Activated CD4-positive, alpha-beta memory T cell treated with anti-CD3 and anti-CD28 coated beads, Interleukin-2, amount 10 ng/mL, durations not matched to agents 7 days and 5 days (primary cell): ENCODE measurements around the gene TAL1. TPM values are rescaled to one million over a fixed set of nuclear protein-coding genes. Genes with fewer than 3 reads are reported as not detected.

Experiments used
- CTCF ChIA-PET: fragments of 350-600 bp; sonication (Branson Sonifier 250); formaldehyde crosslinking; loops from one replicate; lab custom pipeline; 2021; ENCODE audit warnings: antibody characterized with exemption, inconsistent platforms; lab: Charles Lee
- POLR2A ChIA-PET: fragments of 350-600 bp; sonication (Branson Sonifier 250); formaldehyde crosslinking; loops from one replicate; lab custom pipeline; 2021; ENCODE audit warnings: antibody characterized with exemption; lab: Charles Lee
- DNase-seq: peaks from one replicate; pipeline ENCODE4 v3.0.0-alpha.2; 2020
- H3K27ac Mint-ChIP-seq: one replicate; pipeline ENCODE4 v1.8.0; 2021; ENCODE audit warnings: mild to moderate bottlenecking, mixed read lengths
- H3K27me3 Mint-ChIP-seq: one replicate; pipeline ENCODE4 v1.8.0; 2021; ENCODE audit warnings: mixed read lengths
- H3K36me3 Mint-ChIP-seq: one replicate; pipeline ENCODE4 v1.8.0; 2021; ENCODE audit warnings: low read depth, mixed read lengths
- H3K4me1 Mint-ChIP-seq: one replicate; pipeline ENCODE4 v1.8.0; 2021; ENCODE audit warnings: mixed read lengths
- H3K4me3 Mint-ChIP-seq: one replicate; pipeline ENCODE4 v1.8.0; 2021; ENCODE audit warnings: mild to moderate bottlenecking, mixed read lengths
- H3K9me3 Mint-ChIP-seq: one replicate; pipeline ENCODE4 v1.8.0; 2021; ENCODE audit warnings: mixed read lengths
- total RNA-seq, 2 experiments: library from RNA; stranded (reverse); gene quantifications; one replicate each; pipeline ENCODE4 v1.2.3, GENCODE V29; 2021

Gene TAL1
- total RNA-seq, 2 experiments from 2014 or later = not detected

DNA sequence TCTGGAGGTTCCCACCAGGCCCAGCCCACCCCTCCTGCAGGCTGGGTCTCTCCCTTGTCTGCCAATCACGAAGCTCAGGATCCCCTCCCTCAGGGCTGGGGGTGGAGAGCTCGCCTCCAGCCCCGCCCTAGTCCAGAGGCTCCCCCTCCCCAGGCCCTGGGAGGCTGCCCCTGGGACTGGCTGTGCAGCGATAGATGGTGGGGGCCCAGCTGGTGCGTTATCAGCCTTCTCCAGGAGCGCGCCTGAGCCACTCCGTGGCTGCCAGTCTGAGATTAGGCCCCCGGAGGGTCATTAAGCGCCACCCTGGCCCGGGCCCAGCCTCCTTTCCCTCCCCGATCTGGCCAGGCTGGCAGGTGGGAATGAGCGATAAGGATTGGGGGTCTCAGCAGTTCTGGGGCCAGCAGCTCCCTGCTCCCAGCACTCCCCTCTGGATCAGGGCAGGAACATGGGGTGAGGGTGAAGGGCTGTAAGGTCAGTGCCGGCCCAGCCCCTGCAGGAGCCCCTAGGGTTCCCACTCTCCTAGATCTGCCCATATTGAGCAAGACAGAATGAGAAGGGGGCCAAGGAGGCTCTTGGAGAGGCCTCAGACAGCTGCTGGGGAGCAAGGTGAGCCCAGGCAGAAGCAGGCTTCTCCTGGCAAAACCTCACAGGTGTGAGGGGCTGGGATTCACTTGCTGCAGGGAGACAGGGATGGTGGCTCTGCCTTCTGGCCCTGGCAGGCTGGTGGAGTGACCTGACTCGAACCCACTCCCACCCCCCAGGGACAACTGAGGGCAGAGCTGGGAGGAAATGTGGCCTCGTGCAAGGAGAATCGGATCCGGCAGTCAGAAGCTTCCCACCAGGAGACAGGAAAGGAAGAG lies 50.7 kb downstream of the TAL1 start:
- H3K9me3 Mint-ChIP-seq = no peaks in the 10 kb centered on the region
- no peak overlapping the region for H3K27ac Mint-ChIP-seq
- ChIA-PET CTCF (interaction anchor here (0.5 to 5.8 kb wide), 4 partner anchors 13 to 257 kb away, joined by 4 to 71 read pairs (median 8); partner anchors contain the start of gene FOXD2), POLR2A (no interaction called here)
- H3K4me1 Mint-ChIP-seq = peaks cover 5% of the 10 kb centered on the region
- no peak overlapping the region for H3K4me3 Mint-ChIP-seq
- no peaks in the 10 kb centered on the region for H3K36me3 Mint-ChIP-seq
- H3K27me3 Mint-ChIP-seq = peaks cover 11% of the 10 kb centered on the region
- DNase-seq = peak; percentile 12

DNA sequence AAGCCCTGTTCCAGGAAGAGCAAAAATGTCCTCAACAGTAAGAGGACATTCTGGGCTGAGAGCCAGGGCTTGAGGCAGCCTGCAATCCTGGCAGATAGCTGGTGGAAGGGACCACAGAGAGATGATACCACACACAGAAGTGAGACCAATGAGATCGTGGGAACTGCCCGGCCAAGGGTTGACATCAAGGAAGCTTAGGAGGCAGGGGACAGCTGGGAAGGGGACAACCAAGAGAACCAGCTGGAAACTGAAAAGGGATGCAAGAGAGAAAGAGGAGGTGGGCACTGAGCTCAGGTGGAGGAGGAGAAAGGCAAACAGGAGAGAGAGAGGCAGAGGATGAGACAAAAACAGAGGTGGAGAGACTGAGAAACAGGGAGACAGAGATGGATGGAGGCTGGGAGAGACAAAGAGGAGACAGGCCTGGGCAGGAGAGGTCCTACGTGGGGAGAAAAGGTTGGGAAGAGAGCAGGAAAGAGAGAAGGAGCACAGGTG lies 51.4 kb downstream of the TAL1 start:
- CTCF ChIA-PET = interaction anchor here (0.5 to 5.8 kb wide), 5 partner anchors 9 to 258 kb away, joined by 4 to 71 read pairs (median 10); partner anchors contain the start of genes FOXD2 and PDZK1IP1
- Mint-ChIP-seq H3K4me1 (peaks cover 5% of the 10 kb centered on the region), H3K36me3 (no peaks in the 10 kb centered on the region), H3K27me3 (peaks cover 12% of the 10 kb centered on the region), H3K9me3 (no peaks in the 10 kb centered on the region), H3K27ac (no peak overlapping the region), H3K4me3 (no peak overlapping the region)
- peak; percentile 10 for DNase-seq
- POLR2A ChIA-PET = no interaction called here

DNA sequence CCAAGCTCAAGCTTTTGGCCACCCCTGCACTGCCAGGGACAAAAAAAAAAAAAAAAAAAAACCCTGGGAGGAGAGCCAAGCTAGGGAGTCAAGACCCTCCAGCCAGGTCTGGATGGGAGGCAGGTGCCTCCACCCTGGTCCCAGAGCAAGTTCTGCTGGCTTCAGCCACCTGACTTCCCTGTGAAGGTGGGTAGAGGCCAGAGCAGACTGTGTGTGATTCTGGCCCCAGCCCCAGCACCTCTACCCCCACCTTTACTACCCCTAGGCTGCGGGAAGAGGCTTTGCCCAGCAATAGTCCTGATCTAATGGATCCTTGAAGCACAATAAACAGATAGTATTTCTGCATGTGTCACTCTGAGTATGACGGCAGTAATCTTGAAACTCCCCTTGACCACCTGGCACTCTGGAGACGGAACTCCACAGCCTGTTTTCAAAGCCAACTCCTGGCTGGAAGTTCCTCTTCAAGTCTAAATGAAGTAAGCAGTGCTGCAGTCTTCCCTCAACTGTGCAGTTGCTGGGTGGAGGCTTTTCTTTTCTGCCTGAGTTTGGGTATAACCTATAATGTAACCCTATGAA lies 51.9 kb downstream of the TAL1 start:
- CTCF ChIA-PET = interaction anchor here (0.6 to 5.8 kb wide), 11 partner anchors 10 to 930 kb away, joined by 3 to 71 read pairs (median 8); partner anchors contain the start of genes CMPK1, FOXD2 and PDZK1IP1
- Mint-ChIP-seq H3K27me3 (peaks cover 15% of the 10 kb centered on the region), H3K9me3 (no peaks in the 10 kb centered on the region), H3K4me1 (peaks cover 8% of the 10 kb centered on the region), H3K27ac (no peak overlapping the region), H3K36me3 (no peaks in the 10 kb centered on the region), H3K4me3 (no peak overlapping the region)
- DNase-seq = peak; percentile 12
- POLR2A ChIA-PET = interaction anchor here (1.0 to 1.2 kb wide), 2 partner anchors 49 to 83 kb away, joined by 3 to 6 read pairs; no protein-coding TSS in a partner anchor

GRCh38 chr1:47179017-47179987 lies 52.7 kb downstream of the TAL1 start:
- H3K27ac Mint-ChIP-seq = peak overlapping the region; percentile 41
- peak; percentile 86 for DNase-seq
- H3K4me1 Mint-ChIP-seq = peaks cover 8% of the 10 kb centered on the region
- peak overlapping the region; percentile 74 for H3K4me3 Mint-ChIP-seq
- H3K36me3 Mint-ChIP-seq = no peaks in the 10 kb centered on the region
- POLR2A ChIA-PET = interaction anchor here (0.7 to 2.1 kb wide), 5 partner anchors 13 to 135 kb away, joined by 3 to 6 read pairs (median 4); partner anchors contain the start of gene STIL
- CTCF ChIA-PET = interaction anchor here (0.6 to 5.8 kb wide), 46 partner anchors 9 to 931 kb away, joined by 3 to 71 read pairs (median 4); partner anchors contain the start of genes ATPAF1, CMPK1, FOXD2 and PDZK1IP1
- peaks cover 19% of the 10 kb centered on the region for H3K27me3 Mint-ChIP-seq
- H3K9me3 Mint-ChIP-seq = no peaks in the 10 kb centered on the region

DNA sequence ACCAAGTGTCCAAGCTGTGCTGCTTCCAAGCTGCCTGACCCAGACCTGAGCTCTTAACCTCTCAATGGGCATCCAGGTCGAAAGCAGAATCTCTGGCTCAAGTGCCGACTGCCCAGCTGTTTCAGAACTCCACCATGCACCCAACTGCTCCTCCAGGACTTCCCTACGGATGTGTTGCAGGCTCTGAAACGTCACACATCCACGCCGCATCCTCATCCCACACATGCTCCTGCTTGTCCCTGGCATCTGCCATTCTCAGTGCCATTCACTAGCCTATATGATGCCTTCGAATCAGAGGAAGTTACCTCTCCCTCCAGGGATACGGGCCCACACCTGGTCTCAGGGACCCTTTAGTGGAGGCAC lies 53.4 kb downstream of the TAL1 start:
- CTCF ChIA-PET = interaction anchor here (0.7 to 5.8 kb wide), 44 partner anchors 10 to 609 kb away, joined by 3 to 71 read pairs (median 4); partner anchors contain the start of genes ATPAF1, CMPK1, FOXD2 and PDZK1IP1
- peaks cover 8% of the 10 kb centered on the region for H3K4me1 Mint-ChIP-seq
- no peak overlapping the region for H3K27ac Mint-ChIP-seq

GRCh38 chr1:47178020-47178419 lies 54.0 kb downstream of the TAL1 start:
- Mint-ChIP-seq H3K36me3 (no peaks in the 10 kb centered on the region), H3K4me1 (peaks cover 8% of the 10 kb centered on the region), H3K4me3 (no peak overlapping the region), H3K27me3 (peaks cover 19% of the 10 kb centered on the region), H3K9me3 (no peaks in the 10 kb centered on the region), H3K27ac (no peak overlapping the region)
- CTCF ChIA-PET = interaction anchor here (0.6 to 5.8 kb wide), 22 partner anchors 10 to 928 kb away, joined by 3 to 71 read pairs (median 5); partner anchors contain the start of genes ATPAF1 and CMPK1
- no peak for DNase-seq
- POLR2A ChIA-PET = interaction anchor here (1.4 to 2.1 kb wide), 2 partner anchors 14 to 136 kb away, joined by 4 to 5 read pairs; partner anchors contain the start of gene STIL

More for the DNA sequence above, 53.4 kb downstream of the TAL1 start:
- Mint-ChIP-seq H3K9me3 (no peaks in the 10 kb centered on the region), H3K36me3 (no peaks in the 10 kb centered on the region), H3K27me3 (peaks cover 19% of the 10 kb centered on the region), H3K4me3 (peak overlapping the region; percentile 74)
- POLR2A ChIA-PET = interaction anchor here (1.4 to 2.1 kb wide), 2 partner anchors 14 to 136 kb away, joined by 4 to 5 read pairs; partner anchors contain the start of gene STIL
- DNase-seq = peak; percentile 15

- H3K9me3 Mint-ChIP-seq = no peaks in the 10 kb centered on the region
- CTCF ChIA-PET = interaction anchor here (1.1 to 3.2 kb wide), 5 partner anchors 10 to 245 kb away, joined by 3 to 19 read pairs (median 4); no protein-coding TSS in a partner anchor
These were observed 56.6 kb downstream of the TAL1 start for GRCh38 chr1:47175227-47175934.

GRCh38 chr1:47174656-47175020 lies 57.4 kb downstream of the TAL1 start:
- H3K27ac Mint-ChIP-seq = no peak overlapping the region
- CTCF ChIA-PET = interaction anchor here (0.9 to 3.2 kb wide), 4 partner anchors 9 to 91 kb away, joined by 3 to 19 read pairs (median 6); no protein-coding TSS in a partner anchor
- no peaks in the 10 kb centered on the region for H3K36me3 Mint-ChIP-seq
- no peak overlapping the region for H3K4me3 Mint-ChIP-seq
- H3K4me1 Mint-ChIP-seq = peaks cover 7% of the 10 kb centered on the region
- no peaks in the 10 kb centered on the region for H3K9me3 Mint-ChIP-seq
- POLR2A ChIA-PET = no interaction called here
- DNase-seq = peak; percentile 10
- H3K27me3 Mint-ChIP-seq = peaks cover 15% of the 10 kb centered on the region

More at GRCh38 chr1:47175227-47175934, 56.6 kb downstream of the TAL1 start:
- Mint-ChIP-seq H3K27ac (no peak overlapping the region), H3K4me1 (peaks cover 8% of the 10 kb centered on the region), H3K4me3 (no peak overlapping the region), H3K36me3 (no peaks in the 10 kb centered on the region), H3K27me3 (peaks cover 18% of the 10 kb centered on the region)
- POLR2A ChIA-PET = no interaction called here
- peak; percentile 54 for DNase-seq

DNA sequence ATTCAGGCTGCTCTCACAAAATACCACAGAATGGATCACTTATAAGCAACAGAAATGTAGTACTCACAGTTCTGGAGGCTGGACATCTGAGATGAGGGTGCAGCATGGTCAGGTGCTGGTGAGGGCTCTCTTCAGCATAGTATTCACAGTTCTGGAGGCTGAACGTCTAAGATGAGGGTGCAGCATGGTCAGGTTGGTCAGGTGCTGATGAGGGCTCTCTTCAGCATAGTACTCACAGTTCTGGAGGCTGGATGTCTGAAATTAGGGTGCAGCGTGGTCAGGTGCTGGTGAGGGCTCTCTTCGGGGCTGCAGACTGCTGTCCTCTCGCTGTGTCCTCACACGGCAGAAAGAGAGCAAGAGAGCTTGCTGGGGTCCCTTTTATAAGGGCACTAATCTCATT lies 59.2 kb downstream of the TAL1 start:
- no peak for DNase-seq
- H3K4me1 Mint-ChIP-seq = peaks cover 2% of the 10 kb centered on the region
- H3K27me3 Mint-ChIP-seq = peaks cover 25% of the 10 kb centered on the region
- ChIA-PET CTCF (interaction anchor here (0.6 kb wide), 1 partner anchor 745 kb away, joined by 4 read pairs; no protein-coding TSS in a partner anchor), POLR2A (no interaction called here)
- H3K36me3 Mint-ChIP-seq = no peaks in the 10 kb centered on the region
- no peaks in the 10 kb centered on the region for H3K9me3 Mint-ChIP-seq
- no peak overlapping the region for H3K4me3 Mint-ChIP-seq
- no peak overlapping the region for H3K27ac Mint-ChIP-seq
